ENCODE measurements around the gene FAM151A. TPM values are rescaled to one million over a fixed set of nuclear protein-coding genes. Genes with fewer than 3 reads are reported as not detected.

The FAM151A gene
- total and polyA plus RNA-seq, 7 donors, result 0.05 to 0.07 TPM; not detected in 5

DNA sequence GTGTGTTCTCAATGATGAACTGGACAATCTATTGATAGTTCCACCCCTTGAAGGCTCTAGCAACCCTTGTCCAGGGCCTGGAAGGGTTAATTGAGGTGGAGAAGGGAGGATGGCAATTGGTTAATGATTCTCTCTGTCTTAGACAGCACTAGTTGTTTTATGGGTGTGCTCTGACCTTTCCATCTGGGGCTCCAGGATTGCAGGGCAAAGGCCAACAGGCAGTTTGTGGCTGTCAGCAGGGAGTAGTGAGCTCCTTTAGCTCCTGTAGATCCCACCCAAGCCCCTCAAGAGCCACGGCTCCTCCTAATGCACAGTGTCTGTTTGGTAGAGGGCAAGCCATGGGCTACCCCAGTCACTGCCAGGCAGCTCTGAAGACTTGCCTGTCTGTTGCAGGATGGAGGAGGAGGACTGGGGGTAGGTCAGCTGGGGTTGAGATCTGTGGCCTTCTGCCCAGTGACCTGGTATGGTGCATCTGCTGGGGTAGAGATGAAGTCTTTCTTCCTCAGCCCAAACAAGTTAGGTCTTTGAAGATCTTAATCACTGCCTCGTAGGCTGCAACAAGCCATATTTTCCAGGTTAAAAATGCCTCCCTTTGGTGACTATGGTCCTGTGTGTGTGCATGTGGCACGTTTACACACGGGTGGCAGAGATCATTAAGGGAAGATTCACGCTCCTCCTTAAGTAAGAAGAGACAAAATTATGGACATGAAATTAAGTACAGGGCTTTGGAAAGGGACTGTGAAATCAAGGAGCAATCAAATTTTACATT is 26.0 kb upstream of the FAM151A start:
- 52 to 56% (median 53%) methylated on average over 5 of the region's 5 CpGs for WGBS, 3 donors
- no peak for DNase-seq
- H3K4me1 ChIP-seq, result peaks cover 7% of the 10 kb centered on the region
- H3K27me3 ChIP-seq (ENCODE audit: insufficient read depth in 3 of 3, low read length in 2 of 3), result no peaks in the 10 kb centered on the region
- intact Hi-C loops (cut with DNase I), result no loop called here
- H3K9me3 ChIP-seq, result no peaks in the 10 kb centered on the region
- H3K27ac ChIP-seq, result no peak overlapping the region
- H3K4me3 ChIP-seq, result no peak overlapping the region
- H3K36me3 ChIP-seq (ENCODE audit: insufficient read depth in 1 of 2, low read depth in 1 of 2), result peaks cover 0 to 14% of the 10 kb centered on the region in 2 donors
- TF ChIP-seq, protein P1, sequence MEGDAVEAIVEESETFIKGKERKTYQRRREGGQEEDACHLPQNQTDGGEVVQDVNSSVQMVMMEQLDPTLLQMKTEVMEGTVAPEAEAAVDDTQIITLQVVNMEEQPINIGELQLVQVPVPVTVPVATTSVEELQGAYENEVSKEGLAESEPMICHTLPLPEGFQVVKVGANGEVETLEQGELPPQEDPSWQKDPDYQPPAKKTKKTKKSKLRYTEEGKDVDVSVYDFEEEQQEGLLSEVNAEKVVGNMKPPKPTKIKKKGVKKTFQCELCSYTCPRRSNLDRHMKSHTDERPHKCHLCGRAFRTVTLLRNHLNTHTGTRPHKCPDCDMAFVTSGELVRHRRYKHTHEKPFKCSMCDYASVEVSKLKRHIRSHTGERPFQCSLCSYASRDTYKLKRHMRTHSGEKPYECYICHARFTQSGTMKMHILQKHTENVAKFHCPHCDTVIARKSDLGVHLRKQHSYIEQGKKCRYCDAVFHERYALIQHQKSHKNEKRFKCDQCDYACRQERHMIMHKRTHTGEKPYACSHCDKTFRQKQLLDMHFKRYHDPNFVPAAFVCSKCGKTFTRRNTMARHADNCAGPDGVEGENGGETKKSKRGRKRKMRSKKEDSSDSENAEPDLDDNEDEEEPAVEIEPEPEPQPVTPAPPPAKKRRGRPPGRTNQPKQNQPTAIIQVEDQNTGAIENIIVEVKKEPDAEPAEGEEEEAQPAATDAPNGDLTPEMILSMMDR (IDR thresholded peaks at IDR 0.05), result no peak
- no peak for ATAC-seq

DNA sequence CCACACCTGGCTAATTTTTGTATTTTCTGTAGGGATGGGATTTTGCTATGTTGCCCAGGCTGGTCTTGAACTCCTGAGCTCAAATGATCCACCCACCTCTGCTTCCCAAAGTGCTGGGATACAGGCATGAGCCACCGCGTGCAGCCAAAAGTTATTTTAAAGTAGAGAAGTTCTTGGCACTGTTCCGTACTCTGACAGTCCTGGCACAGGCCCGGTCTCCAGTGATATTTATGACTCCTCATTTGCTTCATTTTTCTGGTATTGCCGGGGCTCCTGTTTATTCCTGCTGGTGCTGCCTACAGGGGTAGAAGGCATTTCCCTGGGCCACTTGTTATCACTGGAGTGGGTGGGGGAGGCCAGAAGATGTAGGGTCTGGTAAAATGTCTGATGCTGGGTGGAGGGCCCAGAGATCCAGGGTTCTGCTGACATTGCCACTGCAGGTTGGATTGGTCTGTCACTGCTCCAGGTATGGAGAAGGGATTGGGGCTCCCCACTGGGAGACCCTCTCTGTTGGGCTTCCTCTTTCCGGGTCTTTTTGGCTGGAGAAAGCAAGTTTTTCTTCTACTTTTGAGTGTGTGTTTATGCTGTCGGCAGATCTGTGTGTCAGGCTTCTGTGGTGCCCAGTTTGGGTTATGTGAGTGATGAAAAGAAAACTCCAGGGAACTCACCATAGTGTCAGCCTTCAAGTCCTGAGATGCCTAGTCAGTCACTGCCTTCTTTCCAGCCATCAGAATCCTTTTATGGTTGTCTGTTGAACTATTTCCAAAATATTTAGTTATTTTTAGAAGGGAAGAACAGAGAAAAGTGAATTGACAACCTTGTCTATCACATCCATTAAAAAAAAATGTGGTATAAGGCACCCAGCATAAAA is 22.7 kb upstream of the FAM151A start:
- ATAC-seq (peak; percentile 85 to 95 (median 90)), DNase-seq (peak in 1 of 2 donors; percentile 66)
- peaks cover 6% of the 10 kb centered on the region for H3K9me3 ChIP-seq
- intact Hi-C loops (cut with DNase I), result no loop called here
- TF ChIP-seq, protein P1 (IDR thresholded peaks at IDR 0.05), result no peak
- 23 to 36% (median 36%) methylated on average over 7 of the region's 7 CpGs for WGBS, 3 donors
- H3K27ac ChIP-seq, result peak overlapping the region; percentile 63
- H3K27me3 ChIP-seq (ENCODE audit: insufficient read depth in 3 of 3, low read length in 2 of 3), result no peaks in the 10 kb centered on the region
- peaks cover 7% of the 10 kb centered on the region for H3K4me1 ChIP-seq
- H3K36me3 ChIP-seq (ENCODE audit: insufficient read depth in 1 of 2, low read depth in 1 of 2), result no peaks in the 10 kb centered on the region
- no peak overlapping the region for H3K4me3 ChIP-seq

DNA sequence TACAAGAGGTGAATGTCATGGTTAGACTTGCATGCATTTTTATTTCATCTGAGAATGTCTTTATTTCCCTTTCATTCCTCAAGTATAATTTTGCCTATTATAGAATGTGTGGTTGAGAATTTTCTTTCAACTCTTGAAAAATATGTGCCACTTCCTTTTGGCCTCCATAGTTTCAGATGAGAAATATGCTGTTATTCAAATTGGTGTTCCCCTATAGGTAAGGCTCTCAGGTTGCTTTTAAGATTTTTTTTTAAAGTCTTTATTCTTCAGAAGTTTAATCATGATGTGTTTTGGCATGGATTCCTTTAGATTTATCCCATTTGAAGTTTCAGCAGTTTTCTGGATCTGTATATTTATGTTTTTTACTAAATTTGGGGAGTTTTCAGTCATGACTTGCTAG is 20.4 kb upstream of the FAM151A start:
- DNase-seq, result no peak
- intact Hi-C loops (cut with DNase I), result no loop called here

DNA sequence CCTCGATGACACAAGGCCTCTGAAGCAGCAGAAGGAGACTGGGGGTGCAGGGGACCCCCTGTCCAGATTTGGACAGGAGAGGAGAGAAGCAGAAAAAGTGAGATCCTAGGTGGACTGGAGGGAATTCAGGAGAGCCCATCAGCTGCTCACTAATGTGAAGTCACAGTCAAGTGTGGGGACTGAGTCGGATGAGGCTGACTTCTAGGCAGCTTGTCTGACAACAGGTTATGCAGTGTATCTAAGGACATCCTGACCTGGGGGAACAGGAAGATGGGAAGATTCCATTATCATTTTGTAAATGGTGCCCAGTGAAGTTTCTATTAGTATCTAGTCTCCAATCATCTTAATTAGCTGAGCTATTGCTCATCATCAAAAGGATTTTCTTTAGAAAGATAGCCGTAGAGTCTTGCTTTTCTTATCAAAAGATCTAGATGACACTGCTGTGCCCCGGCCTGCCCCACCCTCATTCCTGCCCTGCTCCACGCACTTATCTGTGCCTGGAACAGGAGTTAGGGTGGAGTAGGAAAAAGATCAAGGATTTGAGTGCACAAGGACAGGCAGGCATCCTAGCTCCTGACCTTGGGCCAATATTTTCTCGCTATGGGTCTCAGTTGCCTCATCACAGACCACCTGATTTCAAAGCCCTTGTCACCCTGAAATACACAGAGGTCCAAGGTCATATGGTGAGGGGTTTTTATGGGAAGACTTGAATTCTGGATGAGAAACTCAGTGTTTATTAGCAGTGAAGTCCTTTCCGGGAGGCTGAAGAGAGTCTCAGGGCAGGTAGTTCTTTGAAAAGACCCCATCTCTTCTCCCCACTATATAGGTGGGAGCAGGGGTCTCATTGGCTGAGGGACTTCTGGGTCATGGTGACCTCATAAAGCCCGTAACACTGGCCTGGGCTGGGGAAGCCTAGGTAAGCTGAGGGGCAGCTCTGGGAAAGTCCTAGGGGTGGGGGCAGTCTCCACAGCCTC is 17.8 kb upstream of the FAM151A start, which contains the start of gene MROH7:
Gene MROH7 (plus strand): TSS at position 924 of the 974 bp plus-strand sequence. CDS start 11,141 bp downstream, outside the sequence.
- WGBS, 3 donors, result 67 to 74% (median 74%) methylated on average over 8 of the region's 8 CpGs
- DNase-seq (no peak), ATAC-seq (no peak)
- Histone ChIP-seq H3K27ac (no peak within 1 kb of the TSS), H3K4me3 (no peak within 1 kb of the TSS), H3K9me3 (peaks cover 6% of the 10 kb centered on the region), H3K4me1 (peaks cover 6% of the 10 kb centered on the region), H3K27me3 (ENCODE audit: insufficient read depth in 3 of 3, low read length in 2 of 3) (no peaks in the 10 kb centered on the region), H3K36me3 (ENCODE audit: insufficient read depth in 1 of 2, low read depth in 1 of 2) (peaks cover 0 to 3% of the 10 kb centered on the region in 2 donors)
- TF ChIP-seq, protein P1 (IDR thresholded peaks at IDR 0.05), result no peak
- intact Hi-C loops (cut with DNase I), result no loop called here

More for the DNA sequence above, 20.4 kb upstream of the FAM151A start:
- Histone ChIP-seq H3K36me3 (ENCODE audit: insufficient read depth in 1 of 2, low read depth in 1 of 2) (no peaks in the 10 kb centered on the region), H3K4me1 (peaks cover 7% of the 10 kb centered on the region), H3K27ac (no peak overlapping the region), H3K4me3 (no peak overlapping the region), H3K9me3 (peaks cover 6% of the 10 kb centered on the region), H3K27me3 (ENCODE audit: insufficient read depth in 3 of 3, low read length in 2 of 3) (no peaks in the 10 kb centered on the region)
- TF ChIP-seq, protein P1 (IDR thresholded peaks at IDR 0.05), result no peak
- ATAC-seq, result no peak

All from psoas muscle (tissue), 8 donors.